GM18511 (cell line): ENCODE data around the gene MCM3AP.

ENCODE experiments used
- ATAC-seq: cut with Tn5 transposase; IDR thresholded peaks from one replicate; pipeline ENCODE4 v1.9.1; 2021; ENCODE audit warnings: mild to moderate bottlenecking, moderate library complexity; ENCODE audit not compliant: unreplicated experiment

Gene MCM3AP

GRCh38 chr21:46274797-46275390, 10.5 kb downstream of the MCM3AP start:
- no peak for ATAC-seq

GRCh38 chr21:46273341-46273740, 12.1 kb downstream of the MCM3AP start:
- no peak for ATAC-seq

- ATAC-seq = no peak
Observed at GRCh38 chr21:46269466-46269865, 15.9 kb downstream of the MCM3AP start.

- ATAC-seq = no peak
Observed at GRCh38 chr21:46268371-46268770, 17.0 kb downstream of the MCM3AP start.

- ATAC-seq = no peak
Observed at GRCh38 chr21:46266946-46267345, 18.5 kb downstream of the MCM3AP start.

- ATAC-seq = no peak
Observed at GRCh38 chr21:46265736-46266525, 19.5 kb downstream of the MCM3AP start.

- ATAC-seq = no peak
Observed at GRCh38 chr21:46264690-46265144, 20.7 kb downstream of the MCM3AP start.

GRCh38 chr21:46264046-46264689, 21.2 kb downstream of the MCM3AP start:
- no peak for ATAC-seq

- ATAC-seq = no peak
Observed at GRCh38 chr21:46256501-46256994, 28.9 kb downstream of the MCM3AP start.

GRCh38 chr21:46255758-46256337, 29.6 kb downstream of the MCM3AP start:
- ATAC-seq = no peak

GRCh38 chr21:46255166-46255565, 30.2 kb downstream of the MCM3AP start:
- ATAC-seq = no peak

GRCh38 chr21:46254208-46254975, 31.0 kb downstream of the MCM3AP start:
- ATAC-seq = peak; percentile 75

GRCh38 chr21:46253610-46254124, 31.7 kb downstream of the MCM3AP start:
- peak; percentile 77 for ATAC-seq

GRCh38 chr21:46252840-46253239, 32.6 kb downstream of the MCM3AP start:
- ATAC-seq = no peak

- no peak for ATAC-seq
Observed at GRCh38 chr21:46250146-46250725, 35.2 kb downstream of the MCM3AP start.

- ATAC-seq = no peak
Observed at GRCh38 chr21:46248827-46249226, 36.6 kb downstream of the MCM3AP start.

GRCh38 chr21:46248422-46248782, 37.0 kb downstream of the MCM3AP start:
- no peak for ATAC-seq

- ATAC-seq = no peak
Observed at GRCh38 chr21:46247699-46248421, 37.6 kb downstream of the MCM3AP start.

GRCh38 chr21:46246345-46246744, 39.1 kb downstream of the MCM3AP start:
- ATAC-seq = no peak
